Measurements from ENCODE around the gene CTCFL. TPM values are rescaled to one million over a fixed set of nuclear protein-coding genes. Genes with fewer than 3 reads are reported as not detected.
"Not testable (repeated sequence)": the region's sequence is repeated elsewhere in the genome, so short reads cannot be mapped to it uniquely, and the experiment has no call there.

CTCFL gene
- total RNA-seq, 1 donor from 2014 or later: 0.15 TPM

DNA sequence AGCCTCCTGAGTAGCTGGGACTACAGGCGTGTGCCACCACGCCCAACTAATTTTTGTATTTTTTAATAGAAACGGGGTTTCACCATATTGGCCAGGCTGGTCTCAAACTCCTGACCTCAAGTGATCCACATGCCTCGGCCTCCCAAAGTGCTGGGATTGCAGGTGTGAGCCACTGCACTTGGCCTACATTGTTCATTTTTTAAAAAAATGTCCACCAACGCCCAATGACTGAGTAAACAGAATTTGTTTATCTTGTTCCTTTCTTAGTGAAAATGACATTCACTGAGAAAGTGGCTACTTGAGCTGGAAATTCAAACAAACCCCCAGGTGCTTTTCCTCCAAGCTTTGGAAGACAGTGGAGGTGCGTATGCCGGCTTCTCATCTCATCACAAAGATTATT is 13.2 kb downstream of the CTCFL start:
- DNase-seq (ENCODE audit: low spot score); ATAC-seq: not testable (repeated sequence)

DNA sequence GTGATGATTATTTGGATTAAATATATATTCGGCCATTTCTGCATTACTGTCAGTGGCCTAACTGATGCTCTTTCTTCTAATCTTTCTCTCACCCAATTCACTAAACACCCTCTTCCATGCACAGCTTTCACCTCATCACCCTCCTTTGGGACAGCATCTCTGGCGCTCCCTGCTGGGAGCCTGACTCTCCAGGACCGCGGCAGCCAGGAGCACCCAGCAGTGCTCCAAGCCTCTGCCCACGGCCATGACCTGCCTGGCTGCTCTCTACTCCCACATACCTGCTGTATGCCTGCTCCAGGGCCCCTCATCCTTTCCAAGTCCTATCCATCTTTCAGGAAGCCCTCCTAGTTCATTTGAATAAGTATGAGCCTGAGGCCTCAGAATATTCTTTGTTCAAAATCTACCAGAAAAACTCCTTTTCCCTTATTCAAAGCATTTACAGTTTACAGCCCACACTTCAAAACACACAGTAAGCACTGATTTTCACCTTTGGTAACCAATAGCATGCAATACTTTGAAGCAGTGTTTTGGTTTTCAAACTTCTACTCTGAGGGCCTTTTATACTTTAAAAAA is 15.2 kb downstream of the CTCFL start:
- ATAC-seq (peak; percentile 73), DNase-seq (ENCODE audit: low spot score) (no peak)

DNA sequence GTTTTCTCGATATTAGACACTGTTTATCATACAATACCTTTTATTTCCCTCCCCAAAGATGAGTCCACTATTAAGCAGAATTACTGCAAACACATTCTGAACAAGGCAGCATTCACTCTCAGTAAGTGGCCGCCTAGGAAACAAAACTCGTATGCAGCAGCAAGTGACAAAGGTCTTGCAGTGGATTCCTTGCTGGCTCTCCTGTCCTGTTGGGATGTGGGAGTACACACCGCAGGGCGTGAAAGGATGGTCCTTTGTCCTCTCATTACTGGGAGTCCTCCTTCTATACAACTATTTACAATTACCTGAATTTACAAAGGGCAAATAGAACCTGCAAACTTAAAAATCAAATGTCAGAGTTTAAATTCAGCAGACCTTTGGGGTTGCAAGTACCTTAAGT is 16.1 kb downstream of the CTCFL start:
- no peak for ATAC-seq
- no peak for DNase-seq (ENCODE audit: low spot score)

DNA sequence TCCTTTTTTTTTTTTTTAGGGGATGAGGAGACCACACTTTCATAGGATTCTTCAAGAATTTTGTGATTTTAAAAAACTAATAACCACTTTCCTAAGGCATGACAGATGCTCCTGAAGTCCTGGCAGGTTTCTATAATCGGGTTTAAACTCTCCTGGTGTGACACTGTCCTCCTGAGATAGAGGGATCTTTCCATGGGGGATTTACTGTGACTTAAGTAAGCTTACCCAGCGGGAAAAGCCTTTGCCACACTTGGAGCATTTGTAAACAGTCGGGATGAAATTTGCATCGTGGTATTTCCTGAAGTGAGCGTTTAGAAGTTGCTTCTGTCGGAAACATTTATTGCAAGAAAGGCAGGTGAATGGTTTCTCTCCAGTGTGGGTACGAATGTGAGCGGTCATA is 16.6 kb downstream of the CTCFL start:
- ATAC-seq: no peak

DNA sequence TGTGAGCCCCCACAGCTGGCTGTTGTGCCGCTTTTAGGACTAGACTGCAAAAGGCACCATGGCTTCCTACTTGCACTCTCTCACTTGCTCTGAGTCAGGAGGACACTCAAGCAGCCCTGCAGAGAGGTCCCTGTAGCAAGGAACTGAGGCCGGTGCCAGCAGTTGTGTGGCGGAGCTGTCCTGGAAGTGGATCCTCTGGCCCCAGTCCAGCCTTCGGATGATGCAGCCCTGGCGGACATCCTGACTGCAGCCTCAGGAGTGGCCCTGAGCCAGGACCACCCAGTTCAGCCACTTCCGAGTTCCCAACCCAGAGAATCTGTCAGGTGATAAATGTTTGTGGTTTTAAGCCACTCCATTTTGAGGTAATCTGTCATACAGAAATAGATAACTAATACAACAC is 17.5 kb downstream of the CTCFL start:
- ATAC-seq (no peak), DNase-seq (ENCODE audit: low spot score) (no peak)

More for the DNA sequence above, 16.6 kb downstream of the CTCFL start:
- DNase-seq (ENCODE audit: low spot score): no peak

DNA sequence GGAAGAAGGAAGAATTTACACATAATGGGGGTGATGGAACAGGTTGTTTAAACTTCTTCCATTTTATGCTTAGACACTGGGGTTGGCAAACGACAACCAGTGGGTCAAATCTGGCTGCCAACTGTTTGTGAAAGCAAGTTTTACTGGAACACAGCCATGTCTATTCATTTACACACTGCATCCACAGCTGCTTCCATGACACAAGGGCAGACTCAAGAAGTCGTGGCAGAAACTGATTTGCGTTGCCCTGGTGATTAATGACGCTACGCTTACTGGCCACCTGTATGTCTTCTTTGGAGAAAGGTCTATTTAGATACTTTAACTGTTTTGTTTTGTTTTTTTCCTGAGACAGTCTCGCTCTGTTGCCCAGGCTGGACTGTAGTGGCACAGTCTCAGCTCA is 19.0 kb downstream of the CTCFL start:
- ATAC-seq: no peak
- DNase-seq (ENCODE audit: low spot score): no peak

DNA sequence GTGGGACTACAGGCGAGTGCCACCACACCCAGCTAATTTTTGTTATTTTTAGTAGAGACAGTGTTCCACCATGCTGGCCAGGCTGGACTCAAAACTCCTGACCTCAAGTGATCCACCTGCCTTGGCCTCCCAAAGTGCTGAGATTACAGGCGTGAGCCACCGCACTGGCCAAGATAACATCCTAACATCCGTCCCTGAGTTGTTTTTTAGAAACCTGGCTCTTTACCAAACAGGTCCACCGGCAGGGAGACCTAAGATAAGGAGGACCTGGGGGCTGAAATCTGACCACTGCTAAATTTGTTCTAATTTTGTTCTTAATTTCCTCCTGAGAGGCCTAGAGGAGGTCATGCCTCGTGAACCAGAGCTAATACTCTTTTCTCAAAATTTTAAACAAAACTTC is 20.5 kb downstream of the CTCFL start:
- no peak for DNase-seq (ENCODE audit: low spot score)
- no peak for ATAC-seq

DNA sequence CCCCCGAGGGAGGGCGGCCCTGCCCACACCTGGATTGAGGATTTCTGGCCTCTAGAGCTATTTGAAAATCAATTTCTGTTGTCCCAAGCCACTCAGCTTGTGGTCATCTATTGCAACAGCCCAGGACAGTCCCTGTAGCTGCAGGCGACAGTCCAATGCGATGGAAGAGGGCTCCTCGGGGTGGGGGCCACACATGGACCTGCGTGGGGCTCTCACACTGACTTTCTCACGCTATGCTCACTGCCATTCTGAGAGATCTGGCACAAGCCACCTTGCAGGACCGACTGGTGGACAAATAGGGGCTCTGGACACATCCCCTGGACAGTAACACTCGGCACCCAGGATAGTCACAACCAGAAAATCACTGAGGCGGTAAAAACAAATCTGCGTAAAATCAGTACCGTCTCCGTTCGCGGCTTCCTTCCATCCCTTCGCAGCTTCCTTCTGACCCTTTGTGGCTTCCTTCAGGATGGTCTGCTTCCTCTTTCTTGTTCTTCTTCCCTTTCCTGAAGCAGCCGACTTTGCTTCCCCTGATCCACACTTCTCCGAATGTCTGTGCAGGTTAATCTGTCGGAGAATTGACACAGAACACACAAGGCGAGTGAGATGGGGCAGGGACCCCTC is 21.8 kb downstream of the CTCFL start:
- DNase-seq (ENCODE audit: low spot score) (no peak), ATAC-seq (peak; percentile 18)

DNA sequence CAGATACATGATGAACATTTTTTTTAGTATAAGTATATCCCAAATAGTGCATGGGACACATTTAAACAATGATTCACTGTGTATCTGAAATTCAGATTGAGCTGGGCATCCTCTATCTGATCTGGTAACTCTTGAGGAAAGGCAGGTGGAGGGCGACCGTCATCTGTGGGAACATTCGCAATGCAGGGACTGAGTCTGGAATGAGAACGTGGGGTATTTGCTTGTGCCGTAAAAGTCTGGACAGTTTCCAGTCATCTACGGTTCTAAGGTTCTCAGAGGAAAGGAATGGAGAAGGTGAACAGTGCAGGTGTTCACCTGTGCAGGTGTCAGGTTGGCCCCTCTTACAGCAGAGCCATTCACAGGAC is 22.6 kb downstream of the CTCFL start:
- ATAC-seq (no peak), DNase-seq (ENCODE audit: low spot score) (no peak)

DNA sequence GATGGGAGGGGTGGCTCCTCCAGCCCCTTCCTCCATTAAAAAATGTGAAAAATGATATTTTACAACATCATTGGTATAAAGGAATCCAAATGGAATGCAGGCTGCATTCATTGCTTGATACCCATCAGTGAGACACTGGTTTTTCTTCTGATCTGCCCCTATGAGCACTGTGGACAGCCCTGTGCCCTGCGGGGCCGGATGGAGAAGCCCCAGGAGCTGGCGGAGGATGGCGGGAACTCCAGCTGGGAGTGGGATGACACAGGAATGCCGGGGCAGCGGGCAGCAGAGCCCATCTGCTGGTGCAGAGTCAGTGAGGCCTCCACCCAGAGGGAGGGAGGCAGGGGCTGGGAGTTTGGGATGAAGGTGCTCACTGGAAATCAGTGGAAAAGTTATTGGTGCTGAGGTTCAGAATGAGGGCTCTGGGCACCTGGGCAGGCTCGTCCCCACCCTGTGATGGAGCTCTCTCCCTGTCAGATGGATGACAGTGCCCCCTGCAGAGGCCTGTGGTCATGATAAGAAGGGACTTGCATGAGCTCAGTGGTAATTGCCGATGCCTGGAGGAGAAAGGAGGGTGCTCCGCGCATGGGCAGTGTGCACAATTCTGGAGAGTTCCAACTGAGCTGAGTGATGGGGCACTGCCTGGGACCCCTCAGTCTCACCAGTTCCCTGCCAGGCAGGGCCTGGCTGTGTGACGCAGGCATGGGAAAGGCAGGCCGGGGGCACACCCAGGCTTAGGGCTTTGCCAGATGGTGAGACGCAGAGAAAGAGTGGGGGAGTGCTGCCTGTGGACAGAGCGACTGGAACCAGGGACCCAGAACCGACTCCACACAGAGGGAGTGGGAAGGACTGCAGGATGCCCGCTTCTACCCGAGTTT is 23.2 kb downstream of the CTCFL start:
- DNase-seq (ENCODE audit: low spot score) (no peak), ATAC-seq (no peak)

DNA sequence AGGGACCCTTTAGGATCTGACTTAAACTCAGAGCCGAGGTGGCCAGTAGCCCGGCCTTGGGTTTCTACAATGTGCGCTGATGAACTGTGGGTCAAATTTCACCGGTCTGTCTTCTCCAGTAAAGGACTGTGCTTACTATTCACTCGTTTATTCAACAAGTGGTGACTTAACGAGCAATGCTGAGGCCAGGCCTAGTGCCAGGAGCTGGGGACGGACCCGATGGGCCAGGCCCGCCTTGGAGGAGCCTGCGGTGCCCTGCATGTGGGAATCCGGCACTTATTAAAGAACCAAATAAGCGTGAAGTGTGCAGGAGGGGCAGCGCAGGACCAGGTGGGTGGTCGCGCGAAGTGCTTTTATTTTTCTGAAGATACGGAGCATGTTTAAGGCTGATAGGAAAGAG is 24.0 kb downstream of the CTCFL start:
- DNase-seq (ENCODE audit: low spot score) (no peak), ATAC-seq (no peak)

DNA sequence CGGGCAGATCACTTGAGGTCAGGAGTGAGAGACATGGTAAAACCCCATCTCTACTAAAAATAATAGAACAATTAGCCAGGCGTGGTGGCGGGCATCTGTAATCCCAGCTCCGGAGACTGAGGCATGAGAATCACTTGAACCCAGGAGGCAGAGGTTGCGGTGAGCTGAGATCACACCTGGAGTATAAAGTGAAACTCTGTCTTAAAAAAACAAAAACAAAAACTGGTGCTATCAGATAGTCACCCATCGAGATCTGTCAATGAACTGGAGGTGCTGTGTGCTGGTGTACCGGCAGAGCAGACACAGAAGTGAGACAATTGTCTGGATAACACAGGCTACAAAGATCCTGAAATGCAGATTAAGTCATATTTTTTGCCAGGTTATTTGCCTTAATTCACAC is 24.7 kb downstream of the CTCFL start:
- ATAC-seq (no peak), DNase-seq (ENCODE audit: low spot score) (no peak)

DNA sequence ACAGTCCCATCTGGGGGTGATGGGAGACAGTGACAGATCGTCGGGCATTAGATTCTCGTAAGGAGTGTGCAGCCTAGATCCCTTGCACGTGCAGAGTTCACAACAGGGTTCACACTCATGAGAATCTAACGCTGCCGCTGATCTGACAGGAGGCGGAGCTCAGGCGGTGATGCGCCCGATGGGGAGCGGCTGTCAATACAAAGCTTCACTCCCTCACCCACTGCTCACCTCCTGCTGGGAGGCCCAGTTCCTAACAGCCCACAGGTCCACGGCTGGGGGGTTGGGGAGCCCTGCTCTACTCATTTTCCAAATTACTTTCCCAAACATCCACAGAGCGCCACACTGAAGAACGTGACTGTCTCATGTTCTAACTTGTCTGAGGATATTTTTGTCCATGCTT is 25.3 kb downstream of the CTCFL start:
- no peak for DNase-seq (ENCODE audit: low spot score)
- ATAC-seq: no peak

DNA sequence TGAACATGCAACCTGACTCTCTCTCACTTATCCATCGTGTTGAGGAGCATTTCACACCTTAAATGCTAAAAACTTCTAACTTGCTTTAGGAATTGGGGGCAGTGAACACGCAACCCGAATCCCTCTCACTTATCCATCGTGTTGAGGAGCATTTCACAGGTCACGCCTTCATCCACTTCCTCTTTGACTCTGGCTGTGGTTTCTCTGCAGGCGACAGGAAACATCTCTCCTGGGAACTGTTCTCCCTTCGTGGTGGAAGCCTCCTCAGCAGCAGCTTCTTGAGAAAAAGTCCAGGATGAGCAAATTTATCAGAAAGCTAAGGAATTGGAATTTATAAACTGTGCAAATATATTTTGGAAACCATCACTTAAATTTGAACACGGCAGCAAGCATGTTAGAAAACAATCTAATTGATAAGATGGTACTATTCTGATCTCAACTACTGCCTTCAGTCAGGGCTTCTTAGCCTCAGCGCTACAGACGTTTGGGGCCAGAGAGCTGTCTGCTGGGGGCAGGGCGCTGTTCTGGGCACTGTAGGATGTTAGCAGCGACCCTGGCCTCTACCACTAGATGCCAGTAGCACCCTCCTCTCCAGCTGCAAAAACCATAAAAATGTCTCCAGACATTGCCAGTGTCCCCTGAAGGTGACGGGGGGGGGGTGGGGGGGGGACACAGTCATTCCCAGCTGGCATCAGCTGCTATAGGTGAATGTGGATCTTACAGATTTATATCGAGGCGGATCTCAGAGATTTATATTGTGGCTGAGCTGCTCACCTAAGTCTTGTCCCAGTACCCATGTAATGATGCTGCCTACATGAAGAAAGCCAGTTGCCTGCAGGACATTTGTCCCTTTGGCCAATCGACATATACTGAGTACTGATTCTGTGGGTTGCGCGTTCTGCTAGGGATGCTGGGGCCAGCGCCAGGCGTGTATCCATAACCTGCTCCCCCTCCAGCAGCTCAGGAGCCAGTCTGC is 26.2 kb downstream of the CTCFL start:
- ATAC-seq: no peak
- no peak for DNase-seq (ENCODE audit: low spot score)

DNA sequence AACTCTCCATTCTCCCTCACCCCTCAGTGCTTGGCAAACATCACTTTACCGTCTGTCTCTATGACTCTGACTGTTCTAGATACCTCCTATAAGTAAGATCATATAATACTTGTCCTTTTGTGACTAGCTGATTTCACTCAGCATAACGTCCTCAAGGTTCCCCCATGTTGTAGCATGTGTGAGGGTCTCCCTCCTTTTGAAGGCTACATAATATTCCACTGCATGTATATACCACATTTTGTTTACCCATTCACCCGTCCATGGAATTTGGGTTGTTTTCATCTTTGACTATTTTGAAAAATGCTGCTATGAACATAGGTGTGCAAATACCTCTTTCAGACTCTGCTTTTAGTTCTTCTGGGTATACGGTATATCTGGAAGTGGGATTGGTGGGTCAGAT is 28.3 kb downstream of the CTCFL start:
- ATAC-seq (no peak), DNase-seq (ENCODE audit: low spot score) (no peak)

DNA sequence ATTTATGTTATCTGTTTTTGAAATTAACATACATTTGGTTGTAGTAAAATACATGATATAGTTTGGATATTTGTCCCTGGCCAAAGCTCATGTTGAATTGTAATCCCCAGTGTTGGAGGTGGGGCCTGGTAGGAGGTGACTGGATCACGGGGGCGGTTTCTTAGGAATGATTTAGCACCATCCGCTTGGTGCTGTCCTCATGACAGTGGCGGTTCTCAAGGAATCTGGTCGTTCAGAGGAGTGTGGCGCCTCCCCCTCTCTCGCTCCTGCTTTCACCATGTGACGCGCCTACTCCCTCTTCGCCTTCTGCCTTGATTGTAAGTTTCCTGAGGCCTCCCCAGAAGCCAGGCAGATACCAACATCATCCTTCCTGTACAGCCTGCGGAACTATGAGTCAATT is 29.0 kb downstream of the CTCFL start:
- ATAC-seq (no peak), DNase-seq (ENCODE audit: low spot score) (no peak)

DNA sequence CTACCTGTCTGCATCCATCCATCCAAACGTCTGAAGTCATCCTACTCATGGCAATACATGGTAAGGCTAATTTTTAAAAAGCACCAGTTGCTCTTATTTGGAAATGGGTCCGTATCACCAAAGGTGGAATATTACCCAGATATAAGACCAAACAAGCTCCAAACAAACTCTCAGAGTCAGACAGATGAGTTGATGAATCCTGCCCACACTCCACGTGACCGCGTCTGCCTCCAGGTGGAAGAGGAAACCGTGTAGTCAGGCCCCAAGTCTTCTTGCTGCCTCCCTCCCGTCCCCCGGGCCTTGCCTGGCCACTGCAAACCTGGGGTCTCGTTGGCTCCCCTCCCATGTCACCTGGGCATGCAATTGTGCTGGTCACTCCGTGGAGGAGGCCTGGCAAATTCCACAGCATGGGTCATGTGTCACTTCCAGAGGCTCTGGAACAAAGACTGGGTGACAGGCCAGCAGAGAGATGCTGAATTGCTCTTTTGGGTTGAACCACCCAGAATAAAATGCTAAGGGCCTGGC is 31.8 kb downstream of the CTCFL start:
- ATAC-seq (no peak), DNase-seq (ENCODE audit: low spot score) (no peak)

DNA sequence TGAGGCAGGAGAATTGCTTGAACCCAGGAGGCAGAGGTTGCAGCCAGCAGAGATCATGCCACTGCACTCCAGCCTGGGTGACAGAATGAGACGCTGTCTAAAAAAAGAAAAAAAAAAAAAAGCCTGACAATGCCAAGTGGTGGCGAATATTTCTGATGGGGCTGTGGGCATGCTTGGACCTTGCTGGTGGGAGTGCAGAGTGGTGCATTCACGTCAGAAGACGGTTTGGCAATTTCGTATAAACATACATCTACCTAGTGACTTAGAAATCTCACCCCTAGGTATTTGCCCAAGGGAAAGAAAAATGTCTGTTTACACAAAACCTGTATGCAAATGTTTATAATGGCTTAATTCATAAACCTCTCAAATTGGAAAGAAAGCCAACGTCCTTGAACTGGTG is 33.6 kb downstream of the CTCFL start:
- DNase-seq (ENCODE audit: low spot score) (no peak), ATAC-seq (no peak)

DNA sequence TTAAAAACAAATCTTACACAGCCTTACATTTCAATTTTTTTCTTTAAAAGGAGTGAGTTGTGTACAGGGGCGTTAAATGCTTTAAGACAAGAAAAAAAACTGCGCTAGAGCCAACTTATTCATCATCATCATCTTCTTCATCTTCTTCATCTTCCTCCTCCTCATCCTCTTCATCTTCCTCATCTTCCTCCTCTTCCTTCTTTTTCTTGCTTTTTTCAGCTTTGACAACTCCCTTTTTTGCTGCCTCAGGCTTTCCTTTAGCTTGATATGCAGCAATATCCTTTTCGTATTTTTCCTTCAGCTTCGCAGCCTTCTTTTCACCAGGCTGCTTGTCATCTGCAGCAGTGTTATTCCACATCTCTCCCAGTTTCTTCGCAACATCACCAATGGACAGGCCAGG is 36.7 kb downstream of the CTCFL start:
- not testable (repeated sequence) for ATAC-seq; DNase-seq (ENCODE audit: low spot score)

DNA sequence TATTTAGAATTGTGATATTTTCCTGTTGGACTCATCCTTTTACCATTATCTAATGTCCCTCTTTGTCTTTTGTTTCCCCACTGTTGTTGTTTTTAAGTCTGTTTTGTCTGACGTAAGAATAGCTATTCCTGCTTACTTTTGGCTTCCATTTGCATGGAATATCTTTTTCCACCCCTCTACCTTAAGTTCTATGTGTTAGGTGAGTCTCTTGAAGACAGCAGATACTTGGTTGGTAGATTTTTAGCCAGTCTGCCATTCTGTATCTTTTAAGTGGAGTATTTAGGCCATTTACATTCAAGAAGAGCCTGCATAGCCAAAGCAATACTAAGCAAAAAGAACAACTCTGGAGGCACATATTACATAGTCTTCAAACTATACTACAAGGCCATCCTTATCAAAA is 39.2 kb downstream of the CTCFL start:
- no peak for DNase-seq (ENCODE audit: low spot score)
- ATAC-seq: no peak

DNA sequence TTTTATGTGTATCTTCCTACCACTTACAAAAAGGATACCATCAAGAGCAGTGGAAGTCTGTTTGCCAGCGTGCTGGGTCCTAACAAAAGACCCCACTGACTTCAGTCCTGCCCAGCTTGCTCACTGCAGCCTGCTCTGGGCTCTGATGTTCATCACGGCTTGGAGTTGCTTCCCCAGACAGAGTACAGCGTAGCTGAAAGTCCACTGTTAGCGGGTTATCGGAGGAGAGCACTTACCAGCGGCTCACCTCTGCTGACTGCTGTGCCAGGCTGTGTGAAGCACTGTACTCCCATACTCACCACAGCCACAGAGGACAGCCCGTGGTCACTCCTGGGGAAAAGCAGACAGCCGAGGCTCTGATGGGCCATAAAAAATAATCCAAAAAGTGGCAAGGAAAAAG is 40.2 kb downstream of the CTCFL start:
- ATAC-seq (no peak), DNase-seq (ENCODE audit: low spot score) (no peak)

Data from left lobe of liver (tissue), 2 donors.